ENCODE results near the gene SPP1.

DNA sequence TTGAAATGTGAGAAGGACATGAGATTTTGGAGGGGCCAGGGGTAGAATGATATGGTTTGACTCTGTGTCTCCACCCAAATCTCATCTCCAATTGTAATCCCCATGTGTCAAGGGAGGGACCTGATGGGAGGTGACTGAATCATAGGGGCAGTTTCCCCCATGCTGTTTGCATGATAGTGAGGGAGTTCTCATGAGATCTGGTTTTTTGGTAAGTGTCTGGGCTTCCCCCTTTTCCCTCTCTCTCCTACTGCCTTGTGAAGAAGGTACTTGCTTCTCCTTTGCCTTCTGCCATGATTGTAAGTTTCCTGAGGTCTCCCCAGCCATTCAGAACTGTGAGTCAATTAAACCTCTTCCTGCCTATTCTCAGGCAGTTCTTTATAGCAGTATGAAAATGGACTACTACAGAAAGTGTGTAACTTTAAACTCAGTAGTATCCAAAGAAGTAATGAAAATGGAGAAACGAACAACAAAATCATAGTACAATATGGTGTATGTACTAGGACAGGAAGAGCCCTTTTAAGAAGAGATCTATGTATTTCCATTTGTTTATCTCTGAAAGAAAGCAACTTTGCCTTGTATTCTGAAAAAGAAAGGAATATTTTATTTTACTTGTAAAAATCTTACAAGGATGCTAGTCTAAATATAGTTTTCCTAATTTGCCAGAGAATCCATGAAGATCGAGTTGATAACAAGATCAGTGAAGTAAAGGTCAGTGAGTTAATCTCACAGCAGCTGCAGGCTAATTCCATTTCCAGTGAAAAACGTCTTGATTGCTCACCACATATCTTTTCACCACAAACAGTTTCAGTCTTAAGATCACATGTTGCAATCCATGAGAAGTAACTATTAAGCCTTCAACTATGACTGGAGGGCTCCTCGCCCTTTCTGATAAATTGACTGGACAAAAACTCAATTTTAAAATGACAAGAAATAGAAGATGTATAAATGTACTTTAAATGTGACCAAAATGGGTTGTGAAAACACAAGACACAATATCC, 52.4 kb downstream of the SPP1 start:
- TF ChIP-seq SUZ12 (IDR thresholded peaks at IDR 0.05; ENCODE audit: extremely low read depth, insufficient read depth, insufficient read length) (no peak), YY1 (IDR thresholded peaks at IDR 0.05; ENCODE audit: insufficient read depth, insufficient read length) (no peak)
